Ramos (cell line): ENCODE data around the gene MPST.
"Not testable (repeated sequence)": the region's sequence is repeated elsewhere in the genome, so short reads cannot be mapped to it uniquely, and the experiment has no call there.

Source experiments
- in situ Hi-C: fragments of 300-500 bp; cut with MboI; formaldehyde crosslinking; loops from one replicate; pipeline ENCODE4 v1.14.3; 2022; ENCODE audit warnings: low sequenced_read_pairs; ENCODE audit not compliant: unreplicated experiment

MPST gene

GRCh38 chr22:37058917-37059701 is 39.6 kb downstream of the MPST start:
- in situ Hi-C loops, result no loop called here

DNA sequence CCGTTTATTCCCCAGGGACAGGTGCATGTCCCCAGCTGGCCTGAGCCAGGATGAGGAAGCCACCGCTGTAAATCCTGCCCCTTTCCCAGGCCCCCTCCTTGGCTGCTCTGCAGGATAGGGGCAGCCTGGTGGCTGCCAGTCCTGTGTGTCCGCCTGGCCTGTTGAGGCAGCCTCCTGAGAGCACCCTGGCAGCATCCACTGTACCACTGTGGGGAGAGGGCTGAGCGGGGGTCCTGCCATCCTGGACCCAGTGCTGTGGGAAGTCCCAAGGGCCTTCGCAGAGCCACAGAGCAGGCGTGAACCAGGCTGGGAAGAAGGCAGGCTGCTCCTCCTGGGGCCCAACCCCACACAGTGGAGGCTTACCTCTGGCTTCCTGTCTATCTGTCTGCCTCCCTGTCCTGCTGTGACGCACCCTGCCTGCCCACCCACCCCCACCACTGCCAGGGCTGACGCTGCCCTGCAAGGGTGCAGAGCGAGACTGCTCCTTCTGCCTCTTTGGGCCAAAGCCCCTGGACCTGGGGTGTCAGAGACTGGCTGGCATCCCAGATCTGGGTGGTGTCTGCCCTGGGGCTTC is 40.4 kb downstream of the MPST start:
- in situ Hi-C loops, result no loop called here

GRCh38 chr22:37060801-37061610 is 41.5 kb downstream of the MPST start:
- in situ Hi-C loops, result no loop called here

DNA sequence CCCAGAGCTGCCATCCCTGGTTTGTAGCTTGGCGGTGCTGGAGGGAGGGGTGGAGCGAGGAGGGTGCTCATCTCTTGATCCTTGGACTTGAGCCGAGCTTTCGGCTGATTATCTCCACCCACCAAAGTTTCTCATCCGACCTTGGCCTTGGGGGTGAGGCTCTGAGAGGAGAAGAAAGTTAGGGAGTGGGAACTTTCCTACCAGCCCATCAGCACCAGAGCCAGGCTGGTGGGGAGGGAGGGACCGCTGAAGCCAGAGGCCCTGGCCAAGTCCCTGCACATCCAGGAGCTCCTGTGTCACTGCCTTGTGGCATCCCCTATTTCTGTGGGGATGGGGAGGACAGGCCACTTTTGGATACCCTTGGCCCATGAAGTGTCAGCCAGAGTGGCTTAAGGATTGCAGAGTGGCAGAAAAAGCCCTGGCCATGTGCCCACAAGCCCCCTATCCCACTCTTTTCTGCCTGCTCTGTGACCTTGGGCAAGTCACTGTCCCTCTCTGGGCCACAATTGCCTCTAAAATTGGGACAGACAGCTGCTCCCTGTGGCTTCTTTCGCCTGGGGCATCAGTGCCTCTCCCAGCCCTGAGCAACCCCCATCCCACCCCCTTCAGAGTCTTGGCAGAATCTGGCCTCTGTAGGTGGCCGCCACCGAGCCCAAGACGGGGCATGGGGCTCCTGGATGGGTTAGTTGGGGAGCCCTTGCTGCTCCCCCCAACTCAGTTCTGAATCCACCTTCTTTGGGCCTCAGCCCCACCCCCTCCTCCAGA is 42.3 kb downstream of the MPST start:
- in situ Hi-C loops, result no loop called here

GRCh38 chr22:37062376-37062675 is 42.8 kb downstream of the MPST start:
- in situ Hi-C loops, result no loop called here

GRCh38 chr22:37062702-37063381 is 43.3 kb downstream of the MPST start:
- in situ Hi-C loops, result no loop called here

DNA sequence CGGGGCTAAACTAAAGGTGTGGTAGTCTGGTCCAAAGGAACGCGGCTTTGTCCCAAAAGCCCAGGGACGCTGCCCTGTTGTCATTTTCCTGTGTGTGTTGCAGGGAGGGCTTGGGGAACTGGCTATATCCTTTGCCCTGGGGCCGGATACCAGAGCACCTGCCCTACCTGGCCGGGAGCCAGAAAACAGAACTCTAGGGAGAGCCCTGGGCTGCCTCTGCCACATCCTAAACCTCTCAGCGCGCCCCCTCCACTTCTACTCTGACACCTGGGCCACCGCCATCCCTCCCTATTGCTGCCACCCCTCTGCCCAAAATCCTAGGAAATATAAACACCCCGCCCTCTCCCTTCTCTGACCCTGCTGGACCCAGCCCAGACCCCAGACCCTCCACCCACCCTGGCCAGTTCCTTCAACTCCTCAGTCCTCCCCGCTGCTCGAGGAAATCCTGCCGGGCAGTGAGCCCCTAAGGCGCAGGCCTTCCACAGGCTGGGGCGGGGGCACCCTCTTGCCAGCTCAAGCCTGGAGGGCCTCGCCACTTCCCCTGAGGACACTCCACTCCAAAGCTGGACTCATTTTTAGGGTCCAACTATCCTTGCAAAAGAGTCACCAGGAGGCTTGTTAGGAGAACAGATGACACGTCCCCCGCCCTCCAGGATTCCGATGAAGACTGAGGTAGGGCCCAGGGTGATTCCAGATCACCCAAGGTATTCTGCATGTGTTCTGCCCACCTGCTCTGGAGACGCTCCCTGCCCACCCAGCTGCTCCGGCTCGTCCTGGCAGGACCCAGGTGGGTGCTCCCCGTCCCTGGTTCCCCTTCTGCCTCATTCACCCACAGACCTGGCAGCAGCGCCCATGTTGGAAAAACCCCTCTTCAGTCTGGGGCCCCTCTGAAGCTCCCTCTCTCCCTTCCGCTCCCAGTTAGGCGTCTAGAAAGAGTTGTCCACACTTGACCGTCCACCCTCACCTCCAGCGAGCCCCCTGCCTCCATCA is 44.2 kb downstream of the MPST start:
- in situ Hi-C loops, result no loop called here

DNA sequence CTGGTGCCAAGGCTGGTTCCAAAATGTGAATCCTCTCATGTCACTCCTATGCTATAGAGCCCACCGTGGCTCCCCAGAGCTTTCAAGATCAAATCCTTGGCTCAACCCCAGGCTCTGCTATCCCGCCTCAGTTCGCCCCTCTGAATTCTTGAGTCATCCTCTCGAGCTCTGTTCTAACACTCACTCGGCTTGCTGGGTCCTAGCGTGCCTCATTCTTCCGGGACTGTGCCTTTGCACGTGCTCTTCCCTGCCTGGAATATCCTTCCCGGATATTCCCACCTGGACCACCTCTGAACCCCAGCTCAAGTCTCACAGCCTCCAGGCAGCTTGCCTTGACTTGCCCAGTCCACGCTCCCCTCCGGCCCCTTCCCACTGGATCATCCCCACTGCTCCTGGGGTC is 45.0 kb downstream of the MPST start:
- in situ Hi-C loops, result no loop called here

- in situ Hi-C loops, result no loop called here
These were observed 45.6 kb downstream of the MPST start for GRCh38 chr22:37065180-37065579.

GRCh38 chr22:37065961-37066360 is 46.4 kb downstream of the MPST start:
- in situ Hi-C loops, result no loop called here

DNA sequence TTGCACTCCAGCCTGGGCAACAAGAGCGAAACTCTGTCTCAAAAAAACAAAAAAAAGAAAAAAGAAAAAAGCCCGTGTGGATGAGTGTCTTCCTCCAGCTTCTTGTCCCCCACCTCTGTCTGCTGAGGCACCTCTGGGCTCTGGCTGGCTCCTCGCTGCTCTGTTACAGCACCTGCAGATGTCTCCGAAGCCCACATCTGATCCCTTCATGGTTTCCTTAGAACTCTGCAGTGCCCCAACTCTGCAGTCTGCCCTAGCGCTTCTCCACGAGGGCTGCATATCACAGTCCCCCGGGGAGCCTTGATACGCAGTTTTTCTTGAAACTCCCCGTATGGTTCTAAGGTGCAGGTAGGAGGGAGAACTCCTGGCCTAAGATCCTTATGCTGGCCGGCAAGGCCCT is 47.9 kb downstream of the MPST start:
- in situ Hi-C loops, result no loop called here

DNA sequence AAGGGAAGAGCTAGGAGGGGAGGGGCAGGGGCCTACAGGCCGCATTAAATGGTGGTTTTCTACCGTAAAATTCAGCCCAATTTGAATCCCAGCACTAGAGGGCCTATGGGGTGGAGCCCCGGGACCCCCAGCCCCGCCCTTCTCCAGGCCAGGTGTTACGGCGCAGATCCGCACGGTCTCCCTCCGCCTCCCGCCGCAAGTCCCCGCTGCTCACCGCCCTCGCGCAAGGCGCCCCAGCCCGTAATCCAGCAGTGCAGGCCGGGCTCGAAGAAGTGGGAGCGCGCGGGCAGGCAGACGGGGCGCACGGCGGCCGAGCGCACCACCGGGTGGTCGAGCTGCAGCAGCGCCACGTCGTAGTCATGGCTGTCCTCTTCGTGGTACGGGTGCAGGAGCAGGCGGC is 49.3 kb downstream of the MPST start:
- in situ Hi-C loops, result no loop called here

DNA sequence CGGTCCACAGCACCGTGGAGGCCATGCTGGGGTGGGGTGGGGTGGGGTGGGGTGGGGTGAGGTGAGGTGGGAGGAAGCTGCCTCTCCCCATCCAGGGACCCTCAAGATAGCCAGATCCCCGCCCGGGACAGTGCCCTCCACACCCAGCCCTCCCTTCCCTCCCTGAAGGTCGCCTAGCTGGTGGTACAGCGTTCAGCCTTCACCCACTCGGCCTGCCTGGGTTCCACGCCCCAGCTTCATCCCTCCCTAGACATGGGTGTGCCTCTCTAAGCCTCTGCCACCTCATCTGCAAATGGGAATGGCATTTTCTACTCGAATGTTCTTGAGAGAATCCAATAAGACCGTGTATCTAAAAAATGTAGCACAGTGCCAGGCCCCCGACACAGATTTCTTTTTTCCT is 49.8 kb downstream of the MPST start:
- in situ Hi-C loops, result no loop called here

GRCh38 chr22:37069719-37070118 is 50.2 kb downstream of the MPST start:
- in situ Hi-C loops, result no loop called here

- in situ Hi-C loops, result no loop called here
These were observed 50.8 kb downstream of the MPST start for GRCh38 chr22:37070334-37070733.

DNA sequence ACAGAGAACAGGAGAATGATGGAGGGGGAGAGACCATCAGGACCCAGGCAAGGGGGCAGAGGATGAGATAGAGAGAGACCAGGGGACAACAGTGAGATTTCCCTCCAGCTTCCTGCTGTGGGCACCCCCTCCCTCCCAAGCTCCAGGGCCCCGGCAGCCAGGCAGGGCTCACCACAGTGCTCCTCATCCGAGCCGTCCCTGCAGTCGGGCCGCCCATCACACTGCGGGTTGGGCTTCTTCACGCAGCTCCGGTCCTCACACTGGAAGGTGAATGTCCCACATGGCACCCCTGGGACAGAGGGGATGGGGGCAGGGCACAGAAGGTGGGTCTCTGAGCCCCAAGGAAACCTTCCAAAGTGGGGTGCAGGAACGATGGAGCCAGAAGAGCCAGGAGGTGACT is 51.2 kb downstream of the MPST start:
- in situ Hi-C loops, result no loop called here

DNA sequence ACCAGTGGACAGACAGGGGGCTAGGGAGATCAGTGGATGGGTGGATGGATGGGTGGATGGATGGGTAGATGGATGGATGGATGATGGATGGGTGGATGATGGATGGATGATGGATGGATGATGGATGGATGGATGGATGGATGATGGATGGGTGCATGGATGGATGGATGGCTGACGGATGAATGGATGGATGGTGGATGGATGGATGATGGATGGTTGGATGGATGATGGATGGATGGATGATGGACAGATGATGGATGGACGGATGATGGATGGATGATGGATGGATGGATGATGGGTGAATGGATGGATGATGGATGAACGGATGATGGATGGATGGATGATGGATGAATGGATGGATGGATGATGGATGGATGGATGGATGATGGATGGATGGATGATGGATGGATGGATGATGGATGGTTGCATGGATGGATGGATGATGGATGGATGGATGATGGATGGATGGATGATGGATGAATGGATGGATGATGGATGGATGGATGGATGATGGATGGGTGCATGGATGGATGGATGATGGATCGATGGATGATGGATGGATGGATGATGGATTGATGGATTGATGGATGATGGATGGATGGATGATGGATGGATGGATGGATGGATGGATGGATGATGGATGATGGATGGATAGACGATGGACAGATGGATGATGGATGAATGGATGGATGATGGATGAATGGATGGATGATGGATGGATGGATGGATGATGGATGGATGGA is 52.5 kb downstream of the MPST start:
- in situ Hi-C loops, result not testable (repeated sequence)

DNA sequence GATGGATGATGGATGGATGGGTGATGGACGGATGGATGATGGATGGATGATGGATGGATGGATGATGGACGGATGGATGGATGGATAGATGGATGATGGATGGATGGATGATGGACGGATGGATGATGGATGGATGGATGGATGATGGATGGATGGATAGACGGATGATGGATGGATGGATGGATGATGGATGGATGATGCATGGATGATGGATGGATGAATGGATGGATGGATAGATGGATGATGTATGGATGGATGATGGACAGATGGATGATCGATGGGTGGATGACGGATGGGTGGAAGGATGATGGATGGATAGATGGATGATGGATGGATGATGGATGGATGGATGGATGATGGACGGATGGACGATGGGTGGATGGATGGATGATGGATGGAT is 53.1 kb downstream of the MPST start:
- in situ Hi-C loops, result no loop called here
